MM.1S (cell line): ENCODE data around the gene KRTAP6-3.

ENCODE experiments used
- DNase-seq: peaks from one replicate; pipeline ENCODE4 v3.0.0-alpha.2; 2015
- H2AFZ ChIP-seq: fragments of 300-600 bp; sonication (generic); 2 replicates; pipeline ENCODE4 v1.6.0; 2016; ENCODE audit warnings: antibody characterized with exemption, low read length
- H3F3A ChIP-seq: fragments of 300-600 bp; sonication (generic); 2 replicates; pipeline ENCODE4 v1.6.1; 2016; ENCODE audit warnings: mild to moderate bottlenecking, antibody characterized with exemption, low read length, moderate library complexity, mixed read lengths; ENCODE audit not compliant: insufficient read depth
- H3K27ac ChIP-seq: fragments of 300-600 bp; sonication (generic); 2 replicates; pipeline ENCODE4 v1.5.1; 2016; ENCODE audit warnings: mild to moderate bottlenecking, low read length
- H3K27me3 ChIP-seq: fragments of 300-600 bp; sonication (generic); replicated peaks from 2 replicates; pipeline ENCODE4 v1.6.0; 2016; ENCODE audit warnings: low read length; ENCODE audit not compliant: insufficient read depth
- H3K36me3 ChIP-seq: fragments of 300-600 bp; sonication (generic); replicated peaks from 2 replicates; pipeline ENCODE4 v1.6.1; 2016; ENCODE audit warnings: mild to moderate bottlenecking, low read length, mixed read lengths; ENCODE audit not compliant: insufficient read depth
- H3K4me1 ChIP-seq: fragments of 300-600 bp; sonication (generic); 2 replicates; pipeline ENCODE4 v1.6.1; 2016; ENCODE audit warnings: low read length, mixed read lengths
- H3K4me2 ChIP-seq: fragments of 300-600 bp; sonication (generic); 2 replicates; pipeline ENCODE4 v1.6.0; 2016; ENCODE audit warnings: low read depth, low read length
- H3K4me3 ChIP-seq: fragments of 300-600 bp; sonication (generic); 2 replicates; pipeline ENCODE4 v1.5.1; 2016; ENCODE audit warnings: low read length, mixed read lengths
- H3K79me2 ChIP-seq: fragments of 300-600 bp; sonication (generic); 2 replicates; pipeline ENCODE4 v1.6.1; 2016; ENCODE audit warnings: mixed run types, low read length, mixed read lengths
- H3K9ac ChIP-seq: fragments of 300-600 bp; sonication (generic); 2 replicates; pipeline ENCODE4 v1.6.1; 2016; ENCODE audit warnings: low read length, mixed read lengths
- H3K9me2 ChIP-seq: fragments of 300-600 bp; sonication (generic); replicated peaks from 2 replicates; pipeline ENCODE4 v1.6.1; 2016; ENCODE audit warnings: mild to moderate bottlenecking, low read length, mixed read lengths; ENCODE audit not compliant: insufficient read depth
- H3K9me3 ChIP-seq: fragments of 300-600 bp; sonication (generic); replicated peaks from 2 replicates; pipeline ENCODE4 v1.6.1; 2016; ENCODE audit warnings: mild to moderate bottlenecking, low read length, mixed read lengths; ENCODE audit not compliant: insufficient read depth
- H4K20me1 ChIP-seq: fragments of 300-600 bp; sonication (generic); 2 replicates; pipeline ENCODE4 v1.6.1; 2016; ENCODE audit warnings: mild to moderate bottlenecking, low read length, moderate library complexity, mixed read lengths; ENCODE audit not compliant: insufficient read depth
- CTCF ChIP-seq: fragments of 300-600 bp; sonication (generic); IDR thresholded peaks from 2 replicates; pipeline ENCODE4 v1.5.1; 2016; ENCODE audit warnings: antibody characterized with exemption, low read length, mixed read lengths
- EZH2 ChIP-seq: fragments of 300-600 bp; sonication (generic); optimal IDR thresholded peaks from 2 replicates; pipeline ENCODE3; 2017; ENCODE audit warnings: low read depth, mild to moderate bottlenecking, antibody characterized with exemption, low read length, mixed read lengths
- EZH2phosphoT487 ChIP-seq: fragments of 300-600 bp; sonication (generic); IDR thresholded peaks from 2 replicates; pipeline ENCODE4 v1.6.1; 2018; ENCODE audit warnings: antibody characterized with exemption, low read length

Gene KRTAP6-3

GRCh38 chr21:30590297-30590696 lies 1.9 kb upstream of the KRTAP6-3 start, which contains the start of gene KRTAP22-2:
TSS of gene KRTAP22-2 (minus strand) at chr21:30590397.
- Histone ChIP-seq H3K27me3 (no peaks in the 10 kb centered on the region), H3K9me2 (no peaks in the 10 kb centered on the region), H3K79me2 (no peaks in the 10 kb centered on the region), H3K9ac (no peak within 1 kb of the TSS), H3K4me2 (no peak within 1 kb of the TSS), H3K36me3 (no peaks in the 10 kb centered on the region), H2AFZ (no peak within 1 kb of the TSS), H3K4me1 (no peaks in the 10 kb centered on the region), H3K4me3 (no peak within 1 kb of the TSS), H4K20me1 (no peaks in the 10 kb centered on the region), H3F3A (no peaks in the 10 kb centered on the region), H3K9me3 (no peaks in the 10 kb centered on the region), H3K27ac (no peak within 1 kb of the TSS)
- no peak for DNase-seq
- TF ChIP-seq EZH2phosphoT487 (no peak), EZH2 (no peak), CTCF (no peak)

GRCh38 chr21:30598802-30599201 lies 6.6 kb downstream of the KRTAP6-3 start, which contains the start of gene KRTAP6-2:
TSS of gene KRTAP6-2 (minus strand) at chr21:30598902. CDS start at chr21:30598874, 28 bp downstream.
- Histone ChIP-seq H4K20me1 (no peaks in the 10 kb centered on the region), H3F3A (no peaks in the 10 kb centered on the region), H3K36me3 (no peaks in the 10 kb centered on the region), H3K9me3 (no peaks in the 10 kb centered on the region), H3K9me2 (no peaks in the 10 kb centered on the region), H3K9ac (no peak within 1 kb of the TSS), H3K4me3 (no peak within 1 kb of the TSS), H3K4me2 (no peak within 1 kb of the TSS), H3K27me3 (no peaks in the 10 kb centered on the region), H2AFZ (no peak within 1 kb of the TSS), H3K4me1 (no peaks in the 10 kb centered on the region), H3K27ac (no peak within 1 kb of the TSS), H3K79me2 (no peaks in the 10 kb centered on the region)
- no peak for TF ChIP-seq CTCF
- no peak for TF ChIP-seq EZH2phosphoT487
- no peak for TF ChIP-seq EZH2
- no peak for DNase-seq

GRCh38 chr21:30600787-30601186 lies 8.5 kb downstream of the KRTAP6-3 start, which contains the start of gene KRTAP22-1:
TSS of gene KRTAP22-1 (plus strand) at chr21:30601087.
- no peak for DNase-seq
- Histone ChIP-seq H3K36me3 (no peaks in the 10 kb centered on the region), H3K27ac (no peak within 1 kb of the TSS), H3K4me1 (peaks cover 5% of the 10 kb centered on the region; the same call in 1 of the 2 replicates), H4K20me1 (no peaks in the 10 kb centered on the region), H3K9me2 (no peaks in the 10 kb centered on the region), H3K4me2 (no peak within 1 kb of the TSS), H2AFZ (no peak within 1 kb of the TSS), H3F3A (no peaks in the 10 kb centered on the region), H3K4me3 (no peak within 1 kb of the TSS), H3K27me3 (no peaks in the 10 kb centered on the region), H3K9me3 (no peaks in the 10 kb centered on the region), H3K79me2 (no peaks in the 10 kb centered on the region), H3K9ac (no peak within 1 kb of the TSS)
- no peak for TF ChIP-seq EZH2
- no peak for TF ChIP-seq EZH2phosphoT487
- TF ChIP-seq CTCF = no peak
